Astrocyte (in vitro differentiated cells and primary cell): ENCODE measurements around the gene NRROS. TPM values are rescaled to one million over a fixed set of nuclear protein-coding genes. Genes with fewer than 3 reads are reported as not detected.
A peak's percentile ranks its signal among the peaks of the same experiment; 100 is the strongest.
"Not testable (repeated sequence)": the region's sequence is repeated elsewhere in the genome, so short reads cannot be mapped to it uniquely, and the experiment has no call there.

ENCODE experiments used
- DNase-seq: peaks from one replicate; pipeline ENCODE4 v3.0.0-alpha.2; 2010; ENCODE audit warnings: low read depth
- FAIRE-seq: peaks from 2 replicates; lab custom pipeline; 2011; peaks lifted over from hg19 to GRCh38; lab: Jason Lieb, UNC
- H2AFZ ChIP-seq: 2 replicates; pipeline ENCODE4 v1.6.0; 2012; ENCODE audit warnings: low read depth, low read length, inconsistent platforms
- H3K27ac ChIP-seq: 2 replicates; pipeline ENCODE4 v1.5.1; 2011; ENCODE audit warnings: low read depth, low read length, inconsistent platforms
- H3K27me3 ChIP-seq: 2 replicates; pipeline ENCODE4 v1.6.0; 2011; ENCODE audit warnings: low read length, inconsistent platforms; ENCODE audit not compliant: insufficient read depth
- H3K36me3 ChIP-seq: 2 replicates; pipeline ENCODE4 v1.5.1; 2011; ENCODE audit warnings: low read length, inconsistent platforms; ENCODE audit not compliant: insufficient read depth
- H3K4me1 ChIP-seq: 2 replicates; pipeline ENCODE4 v1.5.1; 2011; ENCODE audit warnings: low read length, inconsistent platforms; ENCODE audit not compliant: insufficient read depth
- H3K4me2 ChIP-seq: 2 replicates; pipeline ENCODE4 v1.6.0; 2012; ENCODE audit warnings: low read length, inconsistent platforms
- H3K4me3 ChIP-seq: 2 replicates; pipeline ENCODE4 v1.5.1; 2011; ENCODE audit warnings: low read depth, mild to moderate bottlenecking, low read length, inconsistent platforms; ENCODE audit not compliant: insufficient read depth
- H3K79me2 ChIP-seq: 2 replicates; pipeline ENCODE4 v1.6.0; 2012; ENCODE audit warnings: mild to moderate bottlenecking, low read length, inconsistent platforms; ENCODE audit not compliant: insufficient read depth
- H3K9ac ChIP-seq: 2 replicates; pipeline ENCODE4 v1.6.0; 2012; ENCODE audit warnings: mild to moderate bottlenecking, low read length, inconsistent platforms
- H3K9me3 ChIP-seq: 2 replicates; pipeline ENCODE4 v1.5.1; 2012; ENCODE audit warnings: low read depth, mild to moderate bottlenecking, low read length, inconsistent platforms; ENCODE audit not compliant: insufficient read depth
- H4K20me1 ChIP-seq: 2 replicates; pipeline ENCODE4 v1.6.0; 2012; ENCODE audit warnings: low read length, inconsistent platforms; ENCODE audit not compliant: insufficient read depth
- H3K27ac Mint-ChIP-seq: one replicate; pipeline ENCODE4 v1.8.0; 2021; ENCODE audit warnings: mild to moderate bottlenecking, mixed read lengths; ENCODE audit not compliant: unreplicated experiment
- H3K27me3 Mint-ChIP-seq: one replicate; pipeline ENCODE4 v1.8.0; 2021; ENCODE audit warnings: low read depth, mixed read lengths; ENCODE audit not compliant: unreplicated experiment
- H3K36me3 Mint-ChIP-seq: one replicate; pipeline ENCODE4 v1.8.0; 2021; ENCODE audit warnings: low read depth, mixed read lengths; ENCODE audit not compliant: unreplicated experiment
- H3K4me1 Mint-ChIP-seq: one replicate; pipeline ENCODE4 v1.8.0; 2021; ENCODE audit warnings: low read depth, mixed read lengths; ENCODE audit not compliant: unreplicated experiment
- H3K4me3 Mint-ChIP-seq: one replicate; pipeline ENCODE4 v1.8.0; 2021; ENCODE audit warnings: mild to moderate bottlenecking, moderate library complexity, mixed read lengths; ENCODE audit not compliant: unreplicated experiment
- H3K9me3 Mint-ChIP-seq: one replicate; pipeline ENCODE4 v1.8.0; 2021; ENCODE audit warnings: mild to moderate bottlenecking, mixed read lengths; ENCODE audit not compliant: unreplicated experiment
- CTCF ChIP-seq: IDR thresholded peaks from 2 replicates; pipeline ENCODE4 v1.5.1; 2011; ENCODE audit warnings: low read depth, mild to moderate bottlenecking, inconsistent platforms, low read length, moderate library complexity; ENCODE audit not compliant: insufficient read depth
- EZH2 ChIP-seq: IDR thresholded peaks from 2 replicates; pipeline ENCODE4 v1.6.1; 2012; ENCODE audit warnings: mild to moderate bottlenecking, low read length, inconsistent platforms; ENCODE audit not compliant: insufficient read depth
- total RNA-seq: library from RNA; stranded (reverse); gene quantifications from 2 replicates; pipeline ENCODE4 v1.2.1, GENCODE V29; 2021

The NRROS gene
- total RNA-seq, 1 donor from 2014 or later: not detected

- DNase-seq (no peak), FAIRE-seq (no peak)
- H3K9me3 Mint-ChIP-seq: peaks cover 2% of the 10 kb centered on the region
- Histone ChIP-seq H2AFZ (no peak overlapping the region), H3K9ac (no peak overlapping the region), H3K4me2 (no peak overlapping the region), H3K27me3 (peaks cover 22% of the 10 kb centered on the region), H3K4me1 (peaks cover 17% of the 10 kb centered on the region), H3K79me2 (no peaks in the 10 kb centered on the region), H4K20me1 (no peaks in the 10 kb centered on the region), H3K4me3 (no peak overlapping the region), H3K9me3 (no peaks in the 10 kb centered on the region), H3K27ac (no peak overlapping the region), H3K36me3 (no peaks in the 10 kb centered on the region)
- no peak for TF ChIP-seq CTCF
- TF ChIP-seq EZH2: no peak
- peaks cover 33% of the 10 kb centered on the region for H3K27me3 Mint-ChIP-seq
- H3K27ac Mint-ChIP-seq: no peak overlapping the region
- no peaks in the 10 kb centered on the region for H3K36me3 Mint-ChIP-seq
- peaks cover 6% of the 10 kb centered on the region for H3K4me1 Mint-ChIP-seq
- H3K4me3 Mint-ChIP-seq: no peak overlapping the region
These were observed 2.8 kb upstream of the NRROS start for GRCh38 chr3:196636369-196637349.

GRCh38 chr3:196637941-196638340 is 1.6 kb upstream of the NRROS start:
- not testable (repeated sequence) for H3K4me2 ChIP-seq, H3K9ac ChIP-seq, H2AFZ ChIP-seq, H3K4me3 Mint-ChIP-seq, H3K27ac Mint-ChIP-seq, H3K36me3 ChIP-seq, H3K4me3 ChIP-seq, H4K20me1 ChIP-seq, H3K4me1 Mint-ChIP-seq, H3K9me3 Mint-ChIP-seq, H3K9me3 ChIP-seq, DNase-seq, H3K4me1 ChIP-seq, H3K79me2 ChIP-seq, FAIRE-seq, H3K36me3 Mint-ChIP-seq, H3K27ac ChIP-seq
- H3K27me3 Mint-ChIP-seq: peaks cover 36% of the 10 kb centered on the region
- peaks cover 22% of the 10 kb centered on the region for H3K27me3 ChIP-seq

- peak overlapping the region; percentile 84 for H2AFZ ChIP-seq
- no peak for DNase-seq
These were observed 522 bp upstream of the NRROS start for GRCh38 chr3:196638861-196639482.

More at GRCh38 chr3:196638861-196639482, 522 bp upstream of the NRROS start:
- peaks cover 36% of the 10 kb centered on the region for H3K27me3 Mint-ChIP-seq
- no peak overlapping the region for H3K9ac ChIP-seq
- no peak for FAIRE-seq
- no peak overlapping the region for H3K27ac ChIP-seq
- H3K9me3 Mint-ChIP-seq: peaks cover 2% of the 10 kb centered on the region
- no peaks in the 10 kb centered on the region for H3K9me3 ChIP-seq
- no peaks in the 10 kb centered on the region for H4K20me1 ChIP-seq
- H3K36me3 ChIP-seq: no peaks in the 10 kb centered on the region
- no peak overlapping the region for H3K4me3 ChIP-seq
- H3K79me2 ChIP-seq: no peaks in the 10 kb centered on the region
- H3K4me2 ChIP-seq: peak overlapping the region; percentile 87
- H3K27ac Mint-ChIP-seq: no peak overlapping the region
- no peak for TF ChIP-seq CTCF
- TF ChIP-seq EZH2: no peak
- no peaks in the 10 kb centered on the region for H3K36me3 Mint-ChIP-seq
- peaks cover 8% of the 10 kb centered on the region for H3K4me1 ChIP-seq
- H3K4me3 Mint-ChIP-seq: no peak overlapping the region
- H3K27me3 ChIP-seq: peaks cover 22% of the 10 kb centered on the region
- H3K4me1 Mint-ChIP-seq: no peaks in the 10 kb centered on the region
